ENCODE measurements around the gene SMAD2. TPM values are rescaled to one million over a fixed set of nuclear protein-coding genes. Genes with fewer than 3 reads are reported as not detected.

The SMAD2 gene
- total RNA-seq, 1 experiment from 2014 or later: 97.0 TPM

DNA sequence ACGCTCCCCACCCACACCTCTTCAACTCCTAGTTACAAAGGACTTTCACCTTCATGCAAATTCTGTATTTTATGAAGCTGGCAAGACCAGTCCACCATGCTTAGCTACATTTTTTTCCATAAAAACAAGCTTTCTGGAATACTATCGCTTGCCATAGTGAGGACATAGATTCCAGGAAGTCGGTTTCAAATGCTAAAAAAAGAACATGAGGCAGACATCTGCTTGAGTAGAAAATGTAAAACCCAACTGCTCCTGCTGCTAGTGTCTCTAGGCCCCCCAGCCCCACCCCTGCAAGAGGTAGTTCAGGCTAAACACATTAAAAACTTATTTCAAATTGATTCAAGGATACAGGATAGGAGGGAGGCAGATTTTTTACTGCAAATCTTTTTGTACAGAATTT, 148.9 kb downstream of the SMAD2 start:
- Histone ChIP-seq H3K27me3 (ENCODE audit: insufficient read depth, low read depth) (0 out of 2 replicates have a peak, but pooled peaks cover 3% of the 10 kb centered on the region), H3K4me1 (replicated peaks; ENCODE audit: insufficient read depth) (no peaks in the 10 kb centered on the region), H3K9me3 (ENCODE audit: insufficient read depth, low read depth) (no peaks in the 10 kb centered on the region; the same call in 1 of the 2 replicates), H3F3A (ENCODE audit: insufficient read depth, low read depth) (no peaks in the 10 kb centered on the region), H3K27ac (no peak overlapping the region), H3K36me3 (ENCODE audit: low read depth) (no peaks in the 10 kb centered on the region), H2AFZ (no peak overlapping the region), H3K9me2 (ENCODE audit: insufficient read depth) (no peaks in the 10 kb centered on the region), H3K4me3 (no peak overlapping the region), H4K20me1 (ENCODE audit: insufficient read depth) (no peaks in the 10 kb centered on the region), H3K4me2 (no peak overlapping the region), H3K79me2 (ENCODE audit: low read depth) (no peaks in the 10 kb centered on the region)
- POLR2A ChIA-PET (ENCODE audit: unreplicated experiment): no interaction called here
- TF ChIP-seq CTCF (conservative IDR thresholded peaks at IDR 0.05) (no peak), EZH2 (IDR thresholded peaks at IDR 0.05; ENCODE audit: low read depth) (no peak)
- no TSS peak for BruUV-seq (replicated peaks)
- CTCF ChIA-PET: no interaction called here
- no peak for DNase-seq
- intact Hi-C loops (cut with micrococcal nuclease; ENCODE audit: unreplicated experiment): no loop called here

DNA sequence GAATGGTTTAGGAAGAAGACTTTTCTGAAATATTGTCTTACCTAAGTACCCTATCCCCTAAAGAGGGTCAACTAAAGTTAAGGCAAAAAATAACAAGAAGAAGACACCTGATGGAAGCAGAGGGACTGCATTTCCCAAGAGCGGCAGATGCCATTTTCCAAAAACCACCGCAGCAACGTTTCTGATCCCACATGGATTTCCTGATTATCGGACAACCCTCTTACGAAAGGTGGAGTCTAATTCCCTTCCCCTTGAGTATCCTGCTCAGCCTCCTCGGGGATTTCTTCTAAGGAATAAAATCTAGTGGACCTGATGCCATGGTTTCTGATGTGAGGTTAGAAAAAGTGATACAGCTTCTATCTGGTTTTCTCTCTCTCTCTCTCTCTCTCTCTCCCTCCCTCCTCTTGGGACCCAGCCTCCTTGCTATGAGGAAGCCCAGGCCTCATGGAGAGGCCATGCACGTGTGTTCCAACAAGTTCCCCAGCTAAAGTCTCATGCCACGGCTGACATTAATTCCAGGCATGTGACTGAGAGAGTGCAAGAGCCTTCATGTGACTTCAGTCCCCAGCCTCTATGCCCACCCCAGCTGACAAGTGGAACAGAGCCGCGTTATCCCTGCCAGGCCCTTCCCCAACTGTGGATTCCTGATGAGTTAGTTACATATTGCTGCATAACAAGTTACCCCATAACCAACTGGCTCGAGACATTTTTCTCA, 150.3 kb downstream of the SMAD2 start:
- intact Hi-C loops (cut with micrococcal nuclease; ENCODE audit: unreplicated experiment): no loop called here
- Histone ChIP-seq H3K27me3 (ENCODE audit: insufficient read depth, low read depth) (no peaks in the 10 kb centered on the region), H3K4me1 (replicated peaks; ENCODE audit: insufficient read depth) (no peaks in the 10 kb centered on the region), H3K36me3 (ENCODE audit: low read depth) (no peaks in the 10 kb centered on the region), H4K20me1 (ENCODE audit: insufficient read depth) (no peaks in the 10 kb centered on the region), H3K79me2 (ENCODE audit: low read depth) (no peaks in the 10 kb centered on the region), H3K9me2 (ENCODE audit: insufficient read depth) (no peaks in the 10 kb centered on the region), H2AFZ (no peak overlapping the region), H3K27ac (no peak overlapping the region), H3K4me2 (no peak overlapping the region), H3F3A (ENCODE audit: insufficient read depth, low read depth) (no peaks in the 10 kb centered on the region), H3K9me3 (ENCODE audit: insufficient read depth, low read depth) (no peaks in the 10 kb centered on the region), H3K4me3 (no peak overlapping the region)
- TF ChIP-seq EZH2 (IDR thresholded peaks at IDR 0.05; ENCODE audit: low read depth) (no peak), CTCF (conservative IDR thresholded peaks at IDR 0.05) (no peak)
- BruUV-seq (replicated peaks): no TSS peak
- DNase-seq: no peak
- ChIA-PET POLR2A (ENCODE audit: unreplicated experiment) (interaction anchor here (0.6 kb wide), 1 partner anchor 121 kb away, joined by 3 read pairs; no protein-coding TSS in a partner anchor), CTCF (no interaction called here)

DNA sequence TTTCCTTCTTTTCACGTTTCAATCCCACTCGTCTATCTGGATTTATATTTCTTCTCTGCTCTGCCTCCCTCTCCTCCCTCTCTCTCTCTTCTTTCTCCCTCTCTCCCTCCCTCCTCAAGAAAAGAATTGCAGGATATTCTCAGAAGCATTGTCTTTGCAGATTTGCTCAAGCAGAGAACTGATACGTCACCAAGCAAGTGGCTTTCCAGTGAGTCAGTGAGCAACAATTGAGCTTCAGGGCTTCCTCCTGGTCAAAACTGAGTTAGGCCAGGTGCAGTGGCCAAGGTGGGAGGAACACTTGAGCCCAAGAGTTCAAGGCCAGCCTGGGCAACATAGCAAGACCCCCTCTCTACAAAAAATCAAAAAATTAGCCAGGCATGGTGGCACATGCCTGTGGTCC, 151.1 kb downstream of the SMAD2 start:
- Histone ChIP-seq H4K20me1 (ENCODE audit: insufficient read depth) (no peaks in the 10 kb centered on the region), H3K27ac (no peak overlapping the region), H3K27me3 (ENCODE audit: insufficient read depth, low read depth) (no peaks in the 10 kb centered on the region), H3K79me2 (ENCODE audit: low read depth) (no peaks in the 10 kb centered on the region), H3K4me1 (replicated peaks; ENCODE audit: insufficient read depth) (no peaks in the 10 kb centered on the region), H3K9me2 (ENCODE audit: insufficient read depth) (no peaks in the 10 kb centered on the region), H3K4me3 (no peak overlapping the region), H3K36me3 (ENCODE audit: low read depth) (no peaks in the 10 kb centered on the region), H3K9me3 (ENCODE audit: insufficient read depth, low read depth) (no peaks in the 10 kb centered on the region), H3K4me2 (no peak overlapping the region), H2AFZ (no peak overlapping the region), H3F3A (ENCODE audit: insufficient read depth, low read depth) (no peaks in the 10 kb centered on the region)
- DNase-seq: peak; percentile 17 to 63
- ChIA-PET POLR2A (ENCODE audit: unreplicated experiment) (interaction anchor here (0.5 to 0.7 kb wide), 4 partner anchors 98 to 353 kb away, joined by 3 read pairs; partner anchors contain the start of gene SMAD2), CTCF (no interaction called here)
- TF ChIP-seq EZH2 (IDR thresholded peaks at IDR 0.05; ENCODE audit: low read depth) (no peak), CTCF (conservative IDR thresholded peaks at IDR 0.05) (no peak)
- BruUV-seq (replicated peaks): no TSS peak
- intact Hi-C loops (cut with micrococcal nuclease; ENCODE audit: unreplicated experiment): loop anchor here (5.0 kb wide), 1 partner anchor 228 kb away; no protein-coding TSS in a partner anchor
